Endothelial cell of umbilical vein (primary cell): Measurements from ENCODE around the gene MAPKBP1.

Experiments
- EZH2 ChIP-seq: IDR thresholded peaks from 2 replicates; pipeline ENCODE4 v1.6.1; 2012; ENCODE audit warnings: borderline replicate concordance, low read depth, mild to moderate bottlenecking, moderate library complexity, low read length, inconsistent platforms; ENCODE audit not compliant: severe bottlenecking
- POLR2A ChIP-seq: IDR thresholded peaks from 2 replicates; pipeline ENCODE4 v1.6.1; 2012; ENCODE audit warnings: low read depth, mild to moderate bottlenecking, control low read depth, low read length

DNA sequence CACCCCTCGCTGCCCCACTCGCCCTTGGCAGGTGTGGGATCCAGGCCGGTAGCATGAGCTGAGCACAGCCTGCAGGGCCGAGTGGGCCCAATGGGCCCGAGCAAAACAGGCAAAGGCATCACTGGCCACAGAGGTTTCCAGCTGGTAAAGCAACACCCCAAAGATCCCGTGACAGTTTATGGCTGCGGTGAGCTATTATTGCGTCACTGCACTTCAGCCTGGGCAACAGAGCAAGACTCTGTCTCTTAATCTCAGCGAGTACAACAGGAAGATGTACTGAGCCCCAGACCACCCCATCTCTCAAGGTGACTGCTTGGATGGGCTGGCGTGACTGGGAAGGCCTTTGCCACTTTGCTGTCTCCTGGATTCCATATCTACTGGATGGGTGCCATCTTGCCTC lies 57.9 kb downstream of the MAPKBP1 start:
- TF ChIP-seq POLR2A, result no peak
- TF ChIP-seq EZH2, result no peak
